Measurements from ENCODE around the gene ZNF287.

GRCh38 chr17:16573466-16573865 is 4.5 kb upstream of the ZNF287 start:
- no peak for TF ChIP-seq CTCF (conservative IDR thresholded peaks at IDR 0.05; ENCODE audit: low read length)
- TF ChIP-seq EZH2phosphoT487 (IDR thresholded peaks at IDR 0.05; ENCODE audit: borderline replicate concordance, low read depth, low read length): no peak
